GM19023 (cell line): Measurements from ENCODE around the gene TTC16.

Source experiments
- ATAC-seq: cut with Tn5 transposase; IDR thresholded peaks from one replicate; pipeline ENCODE4 v1.9.1; 2021; ENCODE audit warnings: mild to moderate bottlenecking, moderate library complexity; ENCODE audit not compliant: unreplicated experiment

Gene TTC16

DNA sequence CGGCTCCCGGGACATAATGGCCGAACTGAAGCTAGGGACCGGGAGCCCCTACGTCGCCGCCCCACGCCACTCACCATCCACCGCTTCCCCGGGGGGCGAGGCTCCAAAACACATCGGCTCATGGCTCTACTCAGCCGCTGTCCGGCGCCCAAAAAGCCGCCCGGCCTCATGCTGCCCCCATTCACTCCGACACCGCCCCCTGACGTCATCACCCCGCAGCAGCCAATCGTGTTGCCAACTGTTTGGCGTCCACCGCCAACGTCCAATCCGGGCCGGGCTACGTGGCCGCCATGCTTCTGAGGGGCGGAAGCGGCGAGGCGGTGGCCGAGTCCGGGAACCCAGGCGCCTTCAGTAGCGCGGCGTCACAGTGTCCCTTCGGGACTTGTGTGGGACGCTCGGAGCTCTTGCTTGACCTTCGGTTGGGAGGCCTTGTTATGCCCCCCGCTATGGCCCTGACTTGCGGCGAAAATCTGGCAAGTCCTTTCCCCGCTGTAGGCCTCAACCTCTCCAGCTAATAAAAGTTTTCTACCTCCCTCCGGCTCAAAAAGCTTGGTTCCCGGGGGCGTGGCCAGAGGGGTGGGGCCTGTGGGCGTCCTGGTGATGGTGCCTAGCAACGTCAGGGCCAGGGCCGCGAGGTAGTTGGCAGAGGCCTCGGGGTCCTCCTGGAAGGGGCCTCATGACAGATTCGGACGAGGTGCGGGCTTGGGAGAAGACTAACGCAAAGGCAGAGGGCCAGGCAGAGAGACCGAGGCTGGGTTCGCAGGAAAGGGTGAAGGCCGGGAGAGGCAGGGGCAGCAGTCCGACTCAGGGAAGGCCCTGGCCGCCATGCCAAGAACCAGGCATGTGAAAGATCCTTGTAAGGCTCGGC is at the start of gene TTC16, which contains the start of gene PTRH1:
Gene TTC16 (plus strand): TSS at position 610 of the 868 bp plus-strand sequence. CDS start 67 bp downstream, at position 677.
Gene PTRH1 (minus strand): TSS at position 194 of the 868 bp plus-strand sequence. CDS start 24 bp downstream, at position 170.
- ATAC-seq, result peak; percentile 93

- no peak for ATAC-seq
These were observed 48.6 kb upstream of the TTC16 start for GRCh38 chr9:127667127-127667844.

DNA sequence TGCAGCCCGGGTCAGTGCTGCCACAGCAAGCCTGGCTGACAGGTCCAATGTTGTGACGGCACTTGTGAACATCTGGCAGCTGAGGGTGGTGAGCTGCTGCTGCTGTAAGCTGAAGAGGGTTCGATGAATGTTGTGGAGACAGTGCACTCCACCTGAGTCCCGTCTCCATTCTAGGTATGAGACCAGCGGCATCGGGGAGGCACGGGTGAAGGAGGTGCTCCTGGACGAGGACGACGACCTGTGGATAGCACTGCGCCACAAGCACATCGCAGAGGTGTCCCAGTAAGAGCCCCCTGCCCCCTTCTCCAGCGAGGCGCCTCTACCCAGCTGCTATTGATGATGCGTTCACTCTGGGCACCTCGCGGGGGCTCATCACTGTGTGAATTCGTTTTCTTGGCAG is 48.0 kb upstream of the TTC16 start:
- no peak for ATAC-seq

GRCh38 chr9:127673234-127673633 is 42.6 kb upstream of the TTC16 start:
- ATAC-seq, result no peak

- no peak for ATAC-seq
These were observed 39.2 kb upstream of the TTC16 start for GRCh38 chr9:127676638-127677037.

- no peak for ATAC-seq
These were observed 36.4 kb upstream of the TTC16 start for GRCh38 chr9:127679506-127679905.

DNA sequence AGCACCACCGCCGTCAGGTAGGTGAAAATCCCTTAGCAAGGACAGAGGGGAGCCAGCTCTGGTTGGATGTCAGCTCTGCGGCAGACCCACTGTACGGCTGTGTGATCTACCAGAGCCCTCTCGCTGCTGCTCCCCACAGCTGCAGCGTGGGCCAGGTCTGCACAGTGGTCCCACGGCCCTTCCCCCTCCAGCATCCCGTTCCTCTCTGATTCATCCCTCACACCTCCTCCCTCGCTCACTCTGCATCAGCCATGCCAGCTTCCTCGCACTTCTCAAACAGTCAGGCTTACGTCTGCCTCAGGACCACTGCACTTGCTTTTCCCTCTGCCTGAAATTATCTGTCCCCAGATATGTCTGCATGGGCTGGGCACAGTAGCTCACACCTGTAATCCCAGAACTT is 35.7 kb upstream of the TTC16 start:
- ATAC-seq, result no peak

GRCh38 chr9:127680846-127681245 is 35.0 kb upstream of the TTC16 start:
- no peak for ATAC-seq

DNA sequence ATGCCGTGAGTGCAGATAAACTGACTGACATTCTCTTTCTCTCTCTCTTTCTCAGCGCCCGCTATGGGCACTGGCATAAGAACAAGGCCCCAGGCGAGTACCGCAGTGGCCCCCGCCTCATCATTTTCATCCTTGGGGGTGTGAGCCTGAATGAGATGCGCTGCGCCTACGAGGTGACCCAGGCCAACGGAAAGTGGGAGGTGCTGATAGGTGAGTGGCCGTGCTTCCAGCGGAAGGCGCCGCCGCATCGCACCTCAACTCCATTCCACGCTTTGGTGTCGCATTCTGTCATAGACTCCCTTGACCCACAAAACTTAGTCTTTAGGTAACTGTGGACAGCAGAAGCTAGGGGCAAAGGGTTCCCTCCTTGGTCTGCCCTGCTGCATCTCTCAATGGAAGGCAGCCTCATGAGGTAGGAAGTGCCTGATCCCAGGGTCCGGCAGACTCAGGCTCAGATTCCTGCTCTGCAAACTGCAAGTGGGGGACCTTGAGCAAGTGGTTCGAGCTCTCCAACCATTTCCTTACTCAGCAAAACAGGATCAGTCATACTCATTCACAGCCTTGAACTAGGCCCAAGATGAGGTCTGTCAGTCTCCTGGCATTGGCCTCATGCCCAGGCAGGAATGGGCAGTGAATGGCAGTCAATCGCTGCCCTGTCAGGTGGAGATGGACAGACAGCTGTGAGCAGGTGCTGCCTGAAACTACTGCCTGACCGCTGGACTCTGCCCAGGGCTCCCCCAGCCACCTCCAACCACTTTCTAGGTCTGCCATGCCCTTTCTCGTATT is 33.3 kb upstream of the TTC16 start:
- no peak for ATAC-seq

DNA sequence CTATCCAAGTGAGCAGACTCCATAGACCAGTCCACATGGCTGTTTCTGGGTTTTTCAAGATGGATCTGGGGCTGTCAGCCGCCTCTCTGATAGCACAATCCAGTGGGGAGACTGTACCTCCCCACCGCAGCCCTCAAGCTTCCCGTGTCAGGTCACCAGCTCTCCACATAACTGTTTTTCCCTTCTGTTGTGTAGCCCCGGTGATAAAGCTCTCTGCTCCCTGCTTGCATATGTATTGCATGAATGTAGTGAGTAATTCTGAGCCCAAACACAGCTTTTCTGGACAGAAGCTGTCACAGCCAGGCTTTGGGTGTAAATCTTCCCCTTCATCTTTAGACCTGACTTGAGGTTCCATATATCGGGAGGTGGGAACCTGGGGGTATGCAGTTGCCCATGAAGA is 32.2 kb upstream of the TTC16 start:
- ATAC-seq, result no peak

GRCh38 chr9:127684576-127684975 is 31.3 kb upstream of the TTC16 start:
- no peak for ATAC-seq

GRCh38 chr9:127686461-127687393 is 29.2 kb upstream of the TTC16 start:
- ATAC-seq, result no peak

DNA sequence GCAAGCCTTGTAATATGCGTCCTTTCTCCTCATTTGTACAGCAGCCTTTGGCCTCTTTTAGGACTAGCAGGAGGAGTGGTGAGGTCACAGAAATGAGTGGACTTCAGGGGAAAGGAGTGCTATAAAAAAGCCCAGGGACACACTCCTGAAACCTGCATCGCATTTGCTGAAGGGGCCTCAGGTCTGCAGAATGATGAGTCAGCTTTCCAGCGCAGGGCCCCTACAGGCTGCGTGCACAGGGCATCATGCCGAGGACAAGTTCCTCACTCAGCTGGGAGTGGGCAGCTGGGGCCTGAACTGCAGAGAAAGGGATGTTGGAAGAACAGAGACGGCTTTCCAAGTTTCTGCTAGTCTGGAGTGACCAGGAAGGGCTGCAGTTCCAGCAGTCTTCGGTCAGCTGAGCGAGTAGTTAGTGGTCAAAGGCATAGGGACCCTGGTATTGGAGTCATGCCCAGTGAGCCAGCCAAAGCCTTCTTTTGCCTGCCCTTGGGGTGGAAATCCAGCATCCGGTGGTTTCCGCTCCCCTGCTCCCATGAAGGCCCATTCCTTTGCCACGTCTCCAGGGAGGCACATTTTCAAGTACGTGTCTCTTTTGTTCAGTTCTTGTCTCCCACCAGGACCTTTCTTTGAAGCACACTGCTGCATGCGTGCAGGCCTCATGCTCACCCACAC is 26.4 kb upstream of the TTC16 start:
- ATAC-seq, result no peak

DNA sequence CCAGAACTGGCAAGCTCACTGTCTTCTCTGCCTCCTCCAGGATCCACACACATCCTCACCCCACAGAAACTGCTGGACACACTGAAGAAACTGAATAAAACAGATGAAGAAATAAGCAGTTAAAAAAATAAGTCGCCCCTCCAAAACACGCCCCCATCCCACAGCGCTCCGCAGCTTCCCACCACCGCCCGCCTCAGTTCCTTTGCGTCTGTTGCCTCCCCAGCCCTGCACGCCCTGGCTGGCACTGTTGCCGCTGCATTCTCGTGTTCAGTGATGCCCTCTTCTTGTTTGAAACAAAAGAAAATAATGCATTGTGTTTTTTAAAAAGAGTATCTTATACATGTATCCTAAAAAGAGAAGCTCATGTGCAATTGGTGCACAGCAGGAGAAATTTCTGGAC is 25.1 kb upstream of the TTC16 start:
- no peak for ATAC-seq

- no peak for ATAC-seq
These were observed 23.8 kb upstream of the TTC16 start for GRCh38 chr9:127692071-127692470.

DNA sequence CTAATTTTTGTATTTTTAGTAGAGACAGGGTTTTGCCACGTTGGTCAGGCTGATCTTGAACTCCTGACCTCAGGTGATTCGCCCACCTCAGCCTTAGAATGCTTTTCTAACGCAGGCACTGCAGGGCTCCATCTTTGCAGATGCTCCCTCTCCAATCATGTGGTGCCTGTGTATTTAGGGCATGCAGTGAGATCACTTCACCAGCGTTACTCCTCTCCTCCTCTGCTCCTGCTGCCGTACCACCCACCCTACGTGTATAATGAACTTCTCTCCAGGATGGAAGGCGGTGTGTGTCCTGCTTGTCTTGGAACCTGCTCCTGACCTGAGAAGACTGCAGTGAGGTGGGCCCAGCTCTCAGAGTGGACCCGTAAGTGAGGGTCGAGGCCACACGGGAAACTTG is 22.7 kb upstream of the TTC16 start:
- no peak for ATAC-seq

- no peak for ATAC-seq
These were observed 22.2 kb upstream of the TTC16 start for GRCh38 chr9:127693697-127694096.

- ATAC-seq, result no peak
These were observed 20.8 kb upstream of the TTC16 start for GRCh38 chr9:127694890-127695720.

- ATAC-seq, result no peak
These were observed 18.3 kb upstream of the TTC16 start for GRCh38 chr9:127697575-127697974.
